ENCODE data around the gene TNFRSF6B.

- no peak for TF ChIP-seq POLR2AphosphoS5 (IDR thresholded peaks at IDR 0.05; ENCODE audit: low read depth, low read length)
- TF ChIP-seq GATA2 (CRISPR knock-in tag; IDR thresholded peaks at IDR 0.05) = no peak
- TF ChIP-seq CTCF (IDR thresholded peaks at IDR 0.05) = no peak
- no peak for TF ChIP-seq MAX (IDR thresholded peaks at IDR 0.05; ENCODE audit: low read depth)
- TF ChIP-seq TAF1 (IDR thresholded peaks at IDR 0.05; ENCODE audit: borderline replicate concordance, low read depth, low read length) = no peak
- no peak for TF ChIP-seq USF1 (IDR thresholded peaks at IDR 0.05; ENCODE audit: borderline replicate concordance, low read depth)
- no peak for TF ChIP-seq YY1 (IDR thresholded peaks at IDR 0.05; ENCODE audit: low read depth)
- no peak for TF ChIP-seq GABPA (IDR thresholded peaks at IDR 0.05; ENCODE audit: low read depth)
These were observed 50.4 kb downstream of the TNFRSF6B start for GRCh38 chr20:63746751-63747315.

Data from SK-N-SH (cell line).